H1 (cell line): ENCODE results near the gene ADAMTS17.

ENCODE experiments used
- ATF3 ChIP-seq: IDR thresholded peaks from 2 replicates; pipeline ENCODE4 v1.6.1; 2011; ENCODE audit warnings: low read depth, mild to moderate bottlenecking, low read length; ENCODE audit not compliant: insufficient read depth
- HDAC6 ChIP-seq: IDR thresholded peaks from one replicate; pipeline ENCODE4 v1.7.1; 2012; ENCODE audit warnings: low read depth, mild to moderate bottlenecking, inconsistent platforms, low read length, moderate library complexity
- POLR2A ChIP-seq, 2 experiments: IDR thresholded peaks; 1 replicate in 1 of 2; 2 replicates in 1 of 2; pipeline ENCODE4 v1.6.1; 2011; ENCODE audit warnings: low read depth in 2 of 2, low read length in 2 of 2, mild to moderate bottlenecking in 2 of 2; ENCODE audit errors: control extremely low read depth in 1 of 2
- POLR2AphosphoS5 ChIP-seq: IDR thresholded peaks from 2 replicates; pipeline ENCODE4 v1.6.1; 2011; ENCODE audit warnings: low read depth, low read length
- ZNF274 ChIP-seq: IDR thresholded peaks from 2 replicates; pipeline ENCODE4 v1.7.0; 2012; ENCODE audit warnings: low read length, borderline replicate concordance; ENCODE audit errors: extremely low read depth

- TF ChIP-seq POLR2AphosphoS5, result no peak
- no peak for TF ChIP-seq ATF3
- no peak for TF ChIP-seq HDAC6
- TF ChIP-seq ZNF274, result no peak
- TF ChIP-seq POLR2A (IDR thresholded peaks at IDR 0.05; ENCODE audit: control extremely low read depth in 1 of 2, low read depth in 2 of 2, low read length in 2 of 2), result no peak
These were observed 308.5 kb downstream of the ADAMTS17 start for GRCh38 chr15:100033140-100033857.
